HepG2 (cell line): Measurements from ENCODE around the gene WRAP73. TPM values are rescaled to one million over a fixed set of nuclear protein-coding genes. Genes with fewer than 3 reads are reported as not detected.

Experiments
- ERF ChIP-seq: IDR thresholded peaks from 2 replicates; pipeline ENCODE4 v1.6.1; 2018; ENCODE audit warnings: missing biosample characterization, missing genetic modification reagents
- FOXA3 ChIP-seq: IDR thresholded peaks from 2 replicates; pipeline ENCODE4 v1.6.1; 2016; ENCODE audit warnings: missing genetic modification reagents, missing compliant biosample characterization
- NRL ChIP-seq: sonication (generic); formaldehyde crosslinking; IDR thresholded peaks from 2 replicates; pipeline ENCODE4 v1.5.0; 2020; ENCODE audit warnings: missing genetic modification reagents, mild to moderate bottlenecking, moderate library complexity, borderline replicate concordance
- PATZ1 ChIP-seq: sonication (generic); formaldehyde crosslinking; IDR thresholded peaks from 2 replicates; pipeline ENCODE4 v1.4.0; 2020; ENCODE audit warnings: missing genetic modification reagents
- RFX3 ChIP-seq: IDR thresholded peaks from 2 replicates; pipeline ENCODE4 v1.6.1; 2016; ENCODE audit warnings: missing biosample characterization, missing genetic modification reagents
- RXRA ChIP-seq: sonication (generic); formaldehyde crosslinking; IDR thresholded peaks from 2 replicates; pipeline ENCODE4 v1.5.1; 2020; ENCODE audit warnings: missing genetic modification reagents
- SALL1 ChIP-seq: sonication (generic); formaldehyde crosslinking; IDR thresholded peaks from 2 replicates; pipeline ENCODE4 v1.8.0; 2022; ENCODE audit warnings: mild to moderate bottlenecking, missing genetic modification reagents
- U2AF1 ChIP-seq: fragments of 200-400 bp; formaldehyde crosslinking; optimal IDR thresholded peaks from 2 replicates; pipeline ENCODE3; 2017; ENCODE audit warnings: mild to moderate bottlenecking, low read depth, low read length
- ZFP36L1 ChIP-seq: sonication (generic); formaldehyde crosslinking; IDR thresholded peaks from 2 replicates; pipeline ENCODE4 v1.8.0; 2022; ENCODE audit warnings: mild to moderate bottlenecking, missing genetic modification reagents, moderate library complexity
- ZNF318 ChIP-seq: sonication (generic); formaldehyde crosslinking; IDR thresholded peaks from 2 replicates; pipeline ENCODE4 v1.4.0; 2020; ENCODE audit warnings: mild to moderate bottlenecking, missing genetic modification reagents
- ZNF605 ChIP-seq: sonication (generic); formaldehyde crosslinking; IDR thresholded peaks from 2 replicates; pipeline ENCODE4 v1.8.0; 2022; ENCODE audit warnings: mild to moderate bottlenecking, missing genetic modification reagents
- ZNF770 ChIP-seq: sonication (generic); formaldehyde crosslinking; IDR thresholded peaks from 2 replicates; pipeline ENCODE4 v1.5.0; 2020; ENCODE audit warnings: mild to moderate bottlenecking, missing genetic modification reagents
- polyA plus RNA-seq, 8 experiments: library from polyadenylated mRNA; depleted of rRNA in 3 of 8; stranded (reverse) in 7 of 8; unstranded in 1 of 8; fragments of >200 nt; fragmentation: Illumina TruSeq in 4 of 8; extraction: Trizol in 4 of 8; gene quantifications; 2 replicates each; pipeline versions ENCODE4 v1.2.1 to v1.2.3, GENCODE V29; 2011 to 2016; ENCODE audit warnings: low read depth in 4 of 8, missing spikeins in 1 of 8, mixed read lengths in 1 of 8; ENCODE audit not compliant: insufficient read depth in 1 of 8
- total RNA-seq, 5 experiments: library from RNA; depleted of rRNA; stranded (reverse); fragments of >200 nt; fragmentation: Illumina TruSeq; extraction: Trizol; gene quantifications; 2 replicates each; pipeline ENCODE4 v1.2.3, GENCODE V29; 2016; ENCODE audit warnings: low read depth in 1 of 5
- TF ChIP-seq, protein P1 (sequence below): IDR thresholded peaks from 2 replicates; pipeline ENCODE4 v1.6.1; 2016; ENCODE audit warnings: low read depth
- TF ChIP-seq, protein P2 (sequence below): IDR thresholded peaks from 2 replicates; pipeline ENCODE4 v1.6.1; 2012; ENCODE audit warnings: inconsistent platforms

Gene WRAP73
- total and polyA plus RNA-seq, 2 of the 13 experiments (the other 11 are each of a cell fraction or from before 2014, with no cell fraction given) = 18.1 to 40.4 TPM

GRCh38 chr1:3624200-3625136 is 25.4 kb downstream of the WRAP73 start, which contains the start of gene TPRG1L (continued):
- TF ChIP-seq, protein P1, sequence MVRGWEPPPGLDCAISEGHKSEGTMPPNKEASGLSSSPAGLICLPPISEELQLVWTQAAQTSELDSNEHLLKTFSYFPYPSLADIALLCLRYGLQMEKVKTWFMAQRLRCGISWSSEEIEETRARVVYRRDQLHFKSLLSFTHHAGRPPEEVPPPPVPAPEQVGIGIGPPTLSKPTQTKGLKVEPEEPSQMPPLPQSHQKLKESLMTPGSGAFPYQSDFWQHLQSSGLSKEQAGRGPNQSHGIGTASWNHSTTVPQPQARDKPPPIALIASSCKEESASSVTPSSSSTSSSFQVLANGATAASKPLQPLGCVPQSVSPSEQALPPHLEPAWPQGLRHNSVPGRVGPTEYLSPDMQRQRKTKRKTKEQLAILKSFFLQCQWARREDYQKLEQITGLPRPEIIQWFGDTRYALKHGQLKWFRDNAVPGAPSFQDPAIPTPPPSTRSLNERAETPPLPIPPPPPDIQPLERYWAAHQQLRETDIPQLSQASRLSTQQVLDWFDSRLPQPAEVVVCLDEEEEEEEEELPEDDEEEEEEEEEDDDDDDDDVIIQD = 0 out of 2 replicates have a peak, but pooled peaks have one; percentile 10
- TF ChIP-seq ERF (CRISPR knock-in tag) (peak; percentile 33; the same call in 1 of the 2 replicates), FOXA3 (CRISPR knock-in tag) (peak; percentile 97), ZFP36L1 (0 out of 2 replicates have a peak, but pooled peaks have one; percentile 49), U2AF1 (no peak), PATZ1 (CRISPR knock-in tag) (peak; percentile 74), ZNF770 (peak; percentile 14; the same call in 1 of the 2 replicates), RXRA (CRISPR knock-in tag) (peak; percentile 35), NRL (peak; percentile 89), SALL1 (CRISPR knock-in tag) (peak; percentile 67; the same call in 1 of the 2 replicates), ZNF318 (CRISPR knock-in tag) (no peak), RFX3 (CRISPR knock-in tag) (peak; percentile 70), ZNF605 (CRISPR knock-in tag) (peak; percentile 45; the same call in 1 of the 2 replicates)
- TF ChIP-seq, protein P2, sequence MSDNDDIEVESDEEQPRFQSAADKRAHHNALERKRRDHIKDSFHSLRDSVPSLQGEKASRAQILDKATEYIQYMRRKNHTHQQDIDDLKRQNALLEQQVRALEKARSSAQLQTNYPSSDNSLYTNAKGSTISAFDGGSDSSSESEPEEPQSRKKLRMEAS = peak; percentile 60
